ENCODE results near the gene SH3PXD2A.

DNA sequence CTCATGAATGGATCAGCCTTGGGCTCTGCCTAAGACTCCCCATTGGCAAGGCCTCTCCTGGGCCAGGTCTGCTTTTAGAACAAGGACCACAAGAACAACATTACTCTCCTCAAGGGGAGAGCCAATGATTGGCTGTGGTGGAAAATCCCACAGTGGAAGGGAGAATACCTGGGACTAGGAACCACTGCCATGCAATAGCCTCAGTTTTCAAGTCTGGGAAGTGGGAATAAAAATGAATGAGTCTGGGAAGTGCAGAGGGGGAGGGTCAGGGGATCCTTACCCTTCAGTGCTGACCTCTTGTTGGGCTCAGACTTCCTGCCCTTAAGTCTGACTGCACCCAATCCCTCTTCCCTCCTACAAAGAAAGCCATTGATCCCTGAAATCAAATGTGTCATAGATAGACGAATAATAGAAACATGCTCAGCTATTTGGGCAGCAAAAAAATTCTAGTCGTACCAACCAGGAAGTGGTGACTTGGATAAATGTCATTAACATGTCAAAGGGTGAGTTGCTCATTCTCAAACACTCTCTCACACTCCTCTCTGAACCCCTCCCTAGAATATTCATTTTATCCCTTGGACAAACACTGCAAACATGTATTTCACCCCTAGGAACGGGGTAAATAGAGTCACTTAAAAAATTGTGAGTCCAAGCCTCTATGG is 123.6 kb downstream of the SH3PXD2A start:
- TF ChIP-seq, protein P1, sequence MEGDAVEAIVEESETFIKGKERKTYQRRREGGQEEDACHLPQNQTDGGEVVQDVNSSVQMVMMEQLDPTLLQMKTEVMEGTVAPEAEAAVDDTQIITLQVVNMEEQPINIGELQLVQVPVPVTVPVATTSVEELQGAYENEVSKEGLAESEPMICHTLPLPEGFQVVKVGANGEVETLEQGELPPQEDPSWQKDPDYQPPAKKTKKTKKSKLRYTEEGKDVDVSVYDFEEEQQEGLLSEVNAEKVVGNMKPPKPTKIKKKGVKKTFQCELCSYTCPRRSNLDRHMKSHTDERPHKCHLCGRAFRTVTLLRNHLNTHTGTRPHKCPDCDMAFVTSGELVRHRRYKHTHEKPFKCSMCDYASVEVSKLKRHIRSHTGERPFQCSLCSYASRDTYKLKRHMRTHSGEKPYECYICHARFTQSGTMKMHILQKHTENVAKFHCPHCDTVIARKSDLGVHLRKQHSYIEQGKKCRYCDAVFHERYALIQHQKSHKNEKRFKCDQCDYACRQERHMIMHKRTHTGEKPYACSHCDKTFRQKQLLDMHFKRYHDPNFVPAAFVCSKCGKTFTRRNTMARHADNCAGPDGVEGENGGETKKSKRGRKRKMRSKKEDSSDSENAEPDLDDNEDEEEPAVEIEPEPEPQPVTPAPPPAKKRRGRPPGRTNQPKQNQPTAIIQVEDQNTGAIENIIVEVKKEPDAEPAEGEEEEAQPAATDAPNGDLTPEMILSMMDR (IDR thresholded peaks at IDR 0.05) = no peak
- TF ChIP-seq POLR2A (IDR thresholded peaks at IDR 0.05) = no peak
